CD14-positive monocyte (primary cell): ENCODE measurements around the gene POP4. TPM values are rescaled to one million over a fixed set of nuclear protein-coding genes. Genes with fewer than 3 reads are reported as not detected.

Source experiments
- DNase-seq, 3 donors: peaks; one replicate each; pipeline ENCODE4 v3.0.0-alpha.2; 2011 to 2022
- H2AFZ ChIP-seq: 2 replicates; pipeline ENCODE4 v1.6.0; 2012; ENCODE audit warnings: mild to moderate bottlenecking, low read depth, low read length, inconsistent platforms; ENCODE audit not compliant: insufficient read depth, poor library complexity, severe bottlenecking
- H3K27ac ChIP-seq, 2 donors: 1 replicate in 1 of 2; 2 replicates in 1 of 2; pipeline ENCODE4 v1.5.1; 2012 to 2013; ENCODE audit warnings: low read length in 2 of 2, control low read depth in 1 of 2, inconsistent platforms in 1 of 2, low read depth in 1 of 2, mild to moderate bottlenecking in 1 of 2
- H3K27me3 ChIP-seq, 2 donors: one replicate each; pipeline versions ENCODE4 v1.6.0 to v1.6.1; 2011 to 2013; ENCODE audit warnings: low read length in 2 of 2; ENCODE audit not compliant: control insufficient read depth in 2 of 2, insufficient read depth in 2 of 2
- H3K36me3 ChIP-seq, 2 donors: replicated peaks in 1 of 2; 1 replicate in 1 of 2; 2 replicates in 1 of 2; pipeline versions ENCODE4 v1.5.1 to v1.6.1; 2012 to 2013; ENCODE audit warnings: low read length in 2 of 2, control low read depth in 1 of 2, inconsistent platforms in 1 of 2, mild to moderate bottlenecking in 1 of 2; ENCODE audit not compliant: insufficient read depth in 2 of 2, control insufficient read depth in 1 of 2
- H3K4me1 ChIP-seq, 2 donors: 1 replicate in 1 of 2; 2 replicates in 1 of 2; pipeline versions ENCODE4 v1.5.1 to v1.6.1; 2012 to 2013; ENCODE audit warnings: low read length in 2 of 2, control low read depth in 1 of 2, inconsistent platforms in 1 of 2, mild to moderate bottlenecking in 1 of 2, moderate library complexity in 1 of 2; ENCODE audit not compliant: insufficient read depth in 2 of 2, control insufficient read depth in 1 of 2
- H3K4me2 ChIP-seq: replicated peaks from 2 replicates; pipeline ENCODE3; 2012; ENCODE audit warnings: low read length, moderate library complexity, mild to moderate bottlenecking; ENCODE audit not compliant: poor library complexity, severe bottlenecking; ENCODE audit errors: extremely low read depth
- H3K4me3 ChIP-seq, 3 experiments: fragments of 200-600 bp in 1 of 3; sonication (generic) in 1 of 3; replicated peaks in 1 of 3; 1 replicate in 2 of 3; 2 replicates in 1 of 3; pipeline ENCODE4 v1.5.1; 2011 to 2013; ENCODE audit warnings: low read length in 3 of 3, mild to moderate bottlenecking in 3 of 3, control low read depth in 2 of 3, low read depth in 2 of 3, inconsistent platforms in 1 of 3, moderate library complexity in 1 of 3
- H3K79me2 ChIP-seq: 2 replicates; pipeline ENCODE4 v1.6.0; 2012; ENCODE audit warnings: mild to moderate bottlenecking, control low read depth, inconsistent platforms, low read length, moderate library complexity; ENCODE audit not compliant: insufficient read depth
- H3K9ac ChIP-seq: 2 replicates; pipeline ENCODE4 v1.6.0; 2017; ENCODE audit warnings: low read length, mild to moderate bottlenecking; ENCODE audit not compliant: insufficient read depth, poor library complexity, severe bottlenecking
- H3K9me3 ChIP-seq, 2 donors: replicated peaks in 1 of 2; 1 replicate in 1 of 2; 2 replicates in 1 of 2; pipeline versions ENCODE4 v1.5.1 to v1.6.1; 2012 to 2013; ENCODE audit warnings: low read length in 2 of 2, control low read depth in 1 of 2; ENCODE audit not compliant: control insufficient read depth in 1 of 2, insufficient read depth in 1 of 2
- H4K20me1 ChIP-seq: 2 replicates; pipeline ENCODE4 v1.6.0; 2012; ENCODE audit warnings: mild to moderate bottlenecking, low read length, control low read depth, moderate library complexity; ENCODE audit not compliant: insufficient read depth
- H3K27ac Mint-ChIP-seq, 7 donors: one replicate each; pipeline ENCODE4 v1.8.0; 2020; ENCODE audit warnings: mild to moderate bottlenecking in 7 of 7, mixed read lengths in 7 of 7, moderate library complexity in 6 of 7, inconsistent platforms in 2 of 7
- H3K27me3 Mint-ChIP-seq, 3 donors: one replicate each; pipeline ENCODE4 v1.8.0; 2021 to 2022; ENCODE audit warnings: low read depth in 3 of 3, mild to moderate bottlenecking in 3 of 3, mixed read lengths in 3 of 3, moderate library complexity in 3 of 3, inconsistent platforms in 1 of 3
- H3K36me3 Mint-ChIP-seq, 2 donors: one replicate each; pipeline ENCODE4 v1.8.0; 2020; ENCODE audit warnings: mixed read lengths in 2 of 2, inconsistent platforms in 1 of 2, mild to moderate bottlenecking in 1 of 2
- H3K4me1 Mint-ChIP-seq: one replicate; pipeline ENCODE4 v1.8.0; 2020; ENCODE audit warnings: mild to moderate bottlenecking, mixed read lengths
- H3K4me3 Mint-ChIP-seq, 2 donors: one replicate each; pipeline ENCODE4 v1.8.0; 2020; ENCODE audit warnings: mild to moderate bottlenecking in 2 of 2, mixed read lengths in 2 of 2, moderate library complexity in 1 of 2
- H3K9me3 Mint-ChIP-seq, 7 donors: one replicate each; pipeline ENCODE4 v1.8.0; 2020 to 2022; ENCODE audit warnings: mixed read lengths in 7 of 7, mild to moderate bottlenecking in 6 of 7, moderate library complexity in 6 of 7, inconsistent platforms in 2 of 7
- CTCF ChIP-seq: fragments of 200-600 bp; IDR thresholded peaks from one replicate; pipeline ENCODE4 v1.8.0; 2022; ENCODE audit warnings: antibody characterized with exemption, mild to moderate bottlenecking
- WGBS: methylation state at CpG from one replicate; pipeline ENCODE4 v1.1.5; 2013; ENCODE audit warnings: missing lambda C conversion rate; ENCODE audit not compliant: insufficient coverage; 5-methylcytosine and 5-hydroxymethylcytosine counted together
- intact Hi-C, 2 donors: fragments of 100-400 bp; cut with micrococcal nuclease; formaldehyde crosslinking; loops; one replicate each; pipeline versions ENCODE4 v1.15.0 to v1.15.1; 2023
- polyA plus RNA-seq, 3 donors: library from polyadenylated mRNA; depleted of rRNA in 1 of 3; unstranded in 2 of 3; stranded (reverse) in 1 of 3; fragments of 300-500 nt in 2 of 3; fragments of >200 nt in 1 of 3; fragmentation: Illumina TruSeq in 2 of 3; gene quantifications; 1 replicate in 2 of 3; 2 replicates in 1 of 3; pipeline ENCODE4 v1.2.3, GENCODE V29; 2012 to 2021

The POP4 gene
- polyA plus RNA-seq, 3 donors, result 49.9 to 162 (median 161) TPM

- WGBS, result 65% methylated on average over 2 of the region's 7 CpGs
- Histone ChIP-seq H3K27me3 (peaks cover 4 to 5% of the 10 kb centered on the region in 2 donors), H3K9me3 (no peaks in the 10 kb centered on the region), H3K27ac (no peak overlapping the region), H3K4me3 (no peak overlapping the region), H3K36me3 (no peaks in the 10 kb centered on the region), H2AFZ (no peak overlapping the region), H3K9ac (no peak overlapping the region), H3K4me2 (no peak overlapping the region), H3K79me2 (no peaks in the 10 kb centered on the region), H3K4me1 (no peaks in the 10 kb centered on the region), H4K20me1 (no peaks in the 10 kb centered on the region)
- no peak overlapping the region for H3K27ac Mint-ChIP-seq
- no peak for DNase-seq
- intact Hi-C loops, result no loop called here
- no peak overlapping the region for H3K4me3 Mint-ChIP-seq
- H3K36me3 Mint-ChIP-seq, result no peaks in the 10 kb centered on the region
- no peak for TF ChIP-seq CTCF
- no peaks in the 10 kb centered on the region for H3K9me3 Mint-ChIP-seq
- H3K4me1 Mint-ChIP-seq, result no peaks in the 10 kb centered on the region
- H3K27me3 Mint-ChIP-seq, result peaks cover 20 to 40% (median 26%) of the 10 kb centered on the region in 3 donors
Observed at GRCh38 chr19:29598036-29598435, 8.0 kb upstream of the POP4 start.

- no peak overlapping the region for H3K4me3 ChIP-seq
- no peaks in the 10 kb centered on the region for H3K79me2 ChIP-seq
- no peaks in the 10 kb centered on the region for H3K36me3 ChIP-seq
- no peaks in the 10 kb centered on the region for H3K4me1 ChIP-seq
- Mint-ChIP-seq H3K4me1 (no peaks in the 10 kb centered on the region), H3K27ac (no peak overlapping the region), H3K4me3 (no peak overlapping the region), H3K36me3 (no peaks in the 10 kb centered on the region), H3K27me3 (peaks cover 20 to 38% (median 24%) of the 10 kb centered on the region in 3 donors), H3K9me3 (no peaks in the 10 kb centered on the region)
- peaks cover 4 to 5% of the 10 kb centered on the region in 2 donors for H3K27me3 ChIP-seq
- H2AFZ ChIP-seq, result no peak overlapping the region
- H3K9me3 ChIP-seq, result no peaks in the 10 kb centered on the region
- TF ChIP-seq CTCF, result no peak
- no peak for DNase-seq
- H3K9ac ChIP-seq, result no peak overlapping the region
- H4K20me1 ChIP-seq, result no peaks in the 10 kb centered on the region
- H3K4me2 ChIP-seq, result no peak overlapping the region
- 90% methylated on average over 2 of the region's 3 CpGs for WGBS
- H3K27ac ChIP-seq, result no peak overlapping the region
- intact Hi-C loops, result no loop called here
Observed at GRCh38 chr19:29598496-29598895, 7.6 kb upstream of the POP4 start.
